Germinal center (tissue), 1 donor: ENCODE measurements around the gene UBE2Q2.

Experiments used
- DNase-seq: peaks from one replicate; pipeline ENCODE4 v3.0.0; 2012; ENCODE audit warnings: mixed read lengths, low spot score

UBE2Q2 gene

DNA sequence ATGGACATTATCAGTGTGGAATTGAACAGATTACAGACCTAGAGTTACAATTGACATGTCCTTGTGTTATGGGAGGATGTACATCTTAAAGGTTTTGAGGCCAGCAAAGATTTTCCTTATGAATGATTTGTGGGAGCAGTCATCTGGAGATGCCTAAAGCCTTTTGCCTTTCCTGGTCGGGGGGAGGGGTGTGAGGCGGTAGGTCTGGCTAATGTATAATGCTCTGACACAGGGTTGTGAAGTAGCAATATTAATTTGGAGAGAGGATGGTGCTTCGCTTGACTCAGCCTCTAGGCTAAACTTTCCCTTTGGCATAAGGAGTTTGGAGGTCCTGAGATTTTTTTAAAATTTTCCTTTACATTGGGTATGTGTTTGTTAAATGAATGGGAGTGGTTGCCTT, 83.7 kb downstream of the UBE2Q2 start:
- no peak for DNase-seq

- no peak for DNase-seq
Observed at GRCh38 chr15:75927601-75928000, 84.4 kb downstream of the UBE2Q2 start.

DNA sequence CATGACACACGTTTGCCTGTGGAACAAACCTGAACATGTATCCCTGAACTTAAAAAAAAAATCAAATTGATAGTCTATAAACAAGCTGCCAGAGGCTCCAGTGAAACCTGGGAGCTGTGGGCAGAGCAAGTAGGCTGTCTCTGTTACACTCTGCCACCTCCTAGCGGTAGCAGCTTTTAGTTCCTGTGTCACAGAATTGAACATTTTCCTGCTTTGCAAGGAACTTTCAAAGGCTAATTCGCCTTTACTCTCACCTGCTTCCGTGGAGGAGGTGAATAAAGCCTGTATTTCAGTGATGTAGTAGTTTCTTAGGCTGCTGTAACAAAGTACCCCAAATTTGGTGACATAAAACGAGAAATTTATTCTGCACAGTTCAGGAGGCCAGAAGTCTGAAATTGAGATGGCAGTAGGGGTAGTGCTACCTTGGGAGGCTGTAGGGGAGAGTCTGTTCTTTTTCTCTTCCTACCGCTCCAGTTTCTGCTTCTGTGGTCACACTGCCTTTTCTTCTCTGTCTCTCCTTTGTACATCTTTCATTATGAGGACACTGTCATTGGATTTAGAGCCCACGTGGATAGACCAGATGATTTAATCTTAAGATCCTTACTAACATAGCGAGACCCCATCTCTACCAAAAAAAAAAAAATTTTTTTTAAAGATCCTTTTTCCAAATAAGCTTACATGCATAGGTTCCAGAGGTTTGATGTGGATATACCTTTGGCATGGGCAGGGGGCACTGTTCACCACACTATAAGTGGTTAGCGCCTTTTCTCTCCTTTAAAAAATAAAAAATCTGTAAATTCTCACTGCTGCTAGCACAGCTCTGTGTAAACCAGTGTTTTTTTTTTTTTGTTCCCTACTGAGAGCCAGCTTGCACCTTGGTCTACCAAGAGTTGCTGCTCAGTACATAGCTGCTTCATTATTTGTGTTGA, 85.7 kb downstream of the UBE2Q2 start:
- peak; percentile 9 for DNase-seq

- no peak for DNase-seq
Observed at GRCh38 chr15:75929799-75930565, 86.7 kb downstream of the UBE2Q2 start.

- no peak for DNase-seq
Observed at GRCh38 chr15:75930866-75931265, 87.6 kb downstream of the UBE2Q2 start.

DNA sequence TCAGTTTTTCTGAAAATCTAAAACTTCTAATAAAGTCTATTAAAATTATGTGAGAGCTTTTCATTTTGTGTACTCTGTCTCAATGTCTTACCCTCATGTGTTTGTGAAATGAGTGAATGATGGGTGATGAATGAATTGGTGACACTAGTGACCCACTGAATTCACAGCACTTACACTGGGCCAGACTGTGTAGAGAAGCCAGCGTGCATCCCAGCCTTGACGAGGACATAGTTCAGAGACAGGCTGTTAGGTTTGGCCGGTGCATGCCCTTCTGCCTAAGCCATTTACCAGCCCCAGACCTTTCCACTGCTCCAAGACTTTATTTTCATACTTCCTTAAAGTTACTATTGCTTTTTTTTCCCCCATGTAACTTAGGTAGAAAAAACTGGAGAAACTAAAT, 99.2 kb downstream of the UBE2Q2 start:
- no peak for DNase-seq

GRCh38 chr15:75943246-75943645, 100.0 kb downstream of the UBE2Q2 start:
- no peak for DNase-seq

- no peak for DNase-seq
Observed at GRCh38 chr15:75943713-75944215, 100.5 kb downstream of the UBE2Q2 start.

- DNase-seq, result no peak
Observed at GRCh38 chr15:75945953-75946352, 102.7 kb downstream of the UBE2Q2 start.

DNA sequence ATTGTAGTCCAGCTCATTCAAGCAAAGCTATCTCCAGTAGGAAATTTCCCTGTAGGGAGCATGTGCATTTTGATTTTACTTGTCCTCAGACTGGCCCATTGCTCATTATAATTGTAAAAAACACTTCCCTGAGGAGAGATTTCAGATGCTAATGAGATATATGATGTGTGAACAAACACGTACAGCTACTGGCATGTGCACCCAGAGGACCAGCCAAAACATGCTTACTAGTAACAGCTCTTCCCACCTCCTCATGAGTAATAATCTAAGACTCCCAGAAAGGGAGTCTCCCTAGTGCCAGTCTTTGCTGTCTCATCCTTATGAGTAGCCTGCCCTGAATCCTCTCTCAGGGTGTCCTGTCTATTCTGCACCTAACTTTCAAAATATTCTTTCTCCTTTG, 103.8 kb downstream of the UBE2Q2 start:
- no peak for DNase-seq

DNA sequence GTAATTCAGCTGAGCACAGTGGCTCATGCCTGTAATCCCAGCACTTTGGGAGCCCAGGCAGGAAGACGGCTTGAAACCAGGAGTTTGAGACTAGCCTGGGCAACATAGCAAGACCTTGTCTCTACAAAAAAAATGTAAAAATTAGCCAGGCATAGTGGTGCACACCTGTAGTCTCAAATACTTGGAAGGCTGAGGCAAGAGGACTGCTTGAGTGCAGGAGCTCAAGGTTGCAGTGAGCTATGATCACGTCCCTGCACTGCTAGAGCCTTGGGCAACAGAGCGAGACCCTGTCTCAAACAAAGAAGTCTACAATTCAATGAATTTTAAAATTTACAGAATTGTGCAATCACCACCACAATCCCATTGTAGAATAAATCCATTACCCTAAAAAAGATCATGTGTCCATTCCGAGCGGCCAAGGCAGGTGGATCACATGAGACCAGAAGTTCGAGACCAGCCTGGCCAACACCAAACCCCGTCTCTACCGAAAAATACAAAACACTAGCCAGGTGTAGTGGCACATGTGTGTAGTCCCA, 105.6 kb downstream of the UBE2Q2 start:
- no peak for DNase-seq
